Endothelial cell (in vitro differentiated cells): ENCODE measurements around the gene P2RY11. TPM values are rescaled to one million over a fixed set of nuclear protein-coding genes. Genes with fewer than 3 reads are reported as not detected.

Experiments
- DNase-seq: peaks from one replicate; pipeline ENCODE4 v3.0.0; 2021; ENCODE audit warnings: low spot score
- H3K27ac Mint-ChIP-seq: one replicate; pipeline ENCODE4 v1.8.0; 2021; ENCODE audit warnings: mixed read lengths, inconsistent platforms; ENCODE audit not compliant: unreplicated experiment
- H3K27me3 Mint-ChIP-seq: one replicate; pipeline ENCODE4 v1.8.0; 2021; ENCODE audit warnings: mild to moderate bottlenecking, moderate library complexity, mixed read lengths, inconsistent platforms; ENCODE audit not compliant: unreplicated experiment
- H3K36me3 Mint-ChIP-seq: one replicate; pipeline ENCODE4 v1.8.0; 2021; ENCODE audit warnings: mild to moderate bottlenecking, low read depth, mixed read lengths, inconsistent platforms; ENCODE audit not compliant: unreplicated experiment
- H3K4me1 Mint-ChIP-seq: one replicate; pipeline ENCODE4 v1.8.0; 2021; ENCODE audit warnings: mild to moderate bottlenecking, mixed read lengths, inconsistent platforms; ENCODE audit not compliant: unreplicated experiment
- H3K4me3 Mint-ChIP-seq: one replicate; pipeline ENCODE4 v1.8.0; 2021; ENCODE audit warnings: mild to moderate bottlenecking, mixed read lengths, inconsistent platforms; ENCODE audit not compliant: unreplicated experiment
- H3K9me3 Mint-ChIP-seq: one replicate; pipeline ENCODE4 v1.8.0; 2021; ENCODE audit warnings: mixed read lengths, inconsistent platforms; ENCODE audit not compliant: unreplicated experiment
- CTCF ChIP-seq: fragments of 200-600 bp; sonication (generic); IDR thresholded peaks from one replicate; pipeline ENCODE4 v1.5.0; 2021; ENCODE audit warnings: antibody characterized with exemption; ENCODE audit not compliant: unreplicated experiment
- total RNA-seq: library from RNA; stranded (reverse); fragmentation: NEBNext Ultra II Directional; extraction: Animal tissue kit (Norgen Biotek cat#: 25700); gene quantifications from one replicate; pipeline ENCODE4 v1.2.1, GENCODE V29; 2021; ENCODE audit not compliant: unreplicated experiment

The P2RY11 gene
- total RNA-seq, 1 donor from 2014 or later = 16.3 TPM

GRCh38 chr19:10109528-10109927 lies 2.0 kb upstream of the P2RY11 start:
- H3K4me3 Mint-ChIP-seq = no peak overlapping the region
- H3K27ac Mint-ChIP-seq = no peak overlapping the region
- no peak for DNase-seq
- peaks cover 17% of the 10 kb centered on the region for H3K4me1 Mint-ChIP-seq
- no peak for TF ChIP-seq CTCF
- no peaks in the 10 kb centered on the region for H3K9me3 Mint-ChIP-seq
- H3K27me3 Mint-ChIP-seq = peaks cover 21% of the 10 kb centered on the region
- peaks cover 33% of the 10 kb centered on the region for H3K36me3 Mint-ChIP-seq

GRCh38 chr19:10110076-10110971 lies 1.2 kb upstream of the P2RY11 start:
- Mint-ChIP-seq H3K4me3 (peak overlapping the region; percentile 62), H3K27me3 (peaks cover 19% of the 10 kb centered on the region), H3K36me3 (peaks cover 33% of the 10 kb centered on the region), H3K4me1 (peaks cover 11% of the 10 kb centered on the region), H3K27ac (no peak overlapping the region), H3K9me3 (no peaks in the 10 kb centered on the region)
- TF ChIP-seq CTCF = no peak
- no peak for DNase-seq

- peaks cover 10% of the 10 kb centered on the region for H3K4me1 Mint-ChIP-seq
- no peak for DNase-seq
- H3K36me3 Mint-ChIP-seq = peaks cover 34% of the 10 kb centered on the region
- H3K27me3 Mint-ChIP-seq = peaks cover 20% of the 10 kb centered on the region
- H3K4me3 Mint-ChIP-seq = peak overlapping the region; percentile 62
- H3K9me3 Mint-ChIP-seq = no peaks in the 10 kb centered on the region
- no peak overlapping the region for H3K27ac Mint-ChIP-seq
- TF ChIP-seq CTCF = no peak
Observed at GRCh38 chr19:10110972-10111317, 548 bp upstream of the P2RY11 start.

GRCh38 chr19:10112037-10112761 lies 706 bp downstream of the P2RY11 start:
- no peak for TF ChIP-seq CTCF
- Mint-ChIP-seq H3K27ac (peak overlapping the region; percentile 31), H3K9me3 (no peaks in the 10 kb centered on the region), H3K4me3 (no peak overlapping the region), H3K36me3 (peaks cover 39% of the 10 kb centered on the region), H3K4me1 (peaks cover 5% of the 10 kb centered on the region), H3K27me3 (peaks cover 20% of the 10 kb centered on the region)
- DNase-seq = no peak
